ENCODE data around the gene PEPD. TPM values are rescaled to one million over a fixed set of nuclear protein-coding genes. Genes with fewer than 3 reads are reported as not detected.

PEPD gene
- total RNA-seq, 2 experiments from 2014 or later, result 17.5 to 23.0 TPM

- no peak overlapping the region for H3K27ac Mint-ChIP-seq
- H3K9me3 ChIP-seq (ENCODE audit: control insufficient read depth in 1 of 2, insufficient read depth in 1 of 2, low read length in 2 of 2), result peaks cover 0 to 6% of the 10 kb centered on the region in 2 experiments
- intact Hi-C loops (cut with DNase I, micrococcal nuclease), result no loop called here
- no peak overlapping the region for H3K4me3 ChIP-seq (ENCODE audit: low read length)
- peaks cover 34% of the 10 kb centered on the region for H3K27me3 Mint-ChIP-seq
- no peaks in the 10 kb centered on the region for H3K36me3 Mint-ChIP-seq (ENCODE audit: low read depth)
- no peak for TF ChIP-seq CTCF (IDR thresholded peaks at IDR 0.05)
- H3K27ac ChIP-seq (ENCODE audit: low read depth in 1 of 2, low read length in 2 of 2), result no peak overlapping the region
- H3K9me3 Mint-ChIP-seq, result no peaks in the 10 kb centered on the region
- H3K4me1 ChIP-seq (ENCODE audit: insufficient read depth, low read length), result no peaks in the 10 kb centered on the region
- H3K36me3 ChIP-seq (ENCODE audit: insufficient read depth, low read length), result no peaks in the 10 kb centered on the region
- H3K27me3 ChIP-seq (ENCODE audit: control insufficient read depth in 1 of 2, insufficient read depth in 2 of 2, low read length in 2 of 2), result peaks cover 0 to 6% of the 10 kb centered on the region in 2 experiments
- H3K4me1 Mint-ChIP-seq (ENCODE audit: low read depth), result no peaks in the 10 kb centered on the region
- DNase-seq (no peak), ATAC-seq (ENCODE audit: poor library complexity) (no peak)
- CTCF ChIA-PET, result no interaction called here
- POLR2A ChIA-PET, result no interaction called here
- H3K4me3 Mint-ChIP-seq, result no peak overlapping the region
Measured at GRCh38 chr19:33545217-33545981, 23.8 kb upstream of the PEPD start.

- Mint-ChIP-seq H3K27me3 (peaks cover 38% of the 10 kb centered on the region), H3K36me3 (ENCODE audit: low read depth) (no peaks in the 10 kb centered on the region), H3K4me1 (ENCODE audit: low read depth) (no peaks in the 10 kb centered on the region), H3K9me3 (no peaks in the 10 kb centered on the region), H3K27ac (no peak overlapping the region), H3K4me3 (no peak overlapping the region)
- Histone ChIP-seq H3K9me3 (ENCODE audit: control insufficient read depth in 1 of 2, insufficient read depth in 1 of 2, low read length in 2 of 2) (no peaks in the 10 kb centered on the region), H3K36me3 (ENCODE audit: insufficient read depth, low read length) (no peaks in the 10 kb centered on the region), H3K27me3 (ENCODE audit: control insufficient read depth in 1 of 2, insufficient read depth in 2 of 2, low read length in 2 of 2) (peaks cover 0 to 2% of the 10 kb centered on the region in 2 experiments), H3K4me1 (ENCODE audit: insufficient read depth, low read length) (no peaks in the 10 kb centered on the region), H3K4me3 (ENCODE audit: low read length) (no peak overlapping the region), H3K27ac (ENCODE audit: low read depth in 1 of 2, low read length in 2 of 2) (no peak overlapping the region)
- POLR2A ChIA-PET, result interaction anchor here (0.6 kb wide), 1 partner anchor 107 kb away, joined by 3 read pairs; no protein-coding TSS in a partner anchor
- ATAC-seq (ENCODE audit: poor library complexity) (no peak), DNase-seq (no peak)
- TF ChIP-seq CTCF (IDR thresholded peaks at IDR 0.05), result no peak
- intact Hi-C loops (cut with DNase I, micrococcal nuclease), result no loop called here
- CTCF ChIA-PET, result no interaction called here
Measured at GRCh38 chr19:33535226-33535625, 13.6 kb upstream of the PEPD start.

GRCh38 chr19:33532859-33533460 is 11.4 kb upstream of the PEPD start:
- peaks cover 0 to 6% of the 10 kb centered on the region in 2 experiments for H3K27me3 ChIP-seq (ENCODE audit: control insufficient read depth in 1 of 2, insufficient read depth in 2 of 2, low read length in 2 of 2)
- Mint-ChIP-seq H3K27ac (no peak overlapping the region), H3K4me1 (ENCODE audit: low read depth) (no peaks in the 10 kb centered on the region), H3K27me3 (peaks cover 50% of the 10 kb centered on the region), H3K36me3 (ENCODE audit: low read depth) (no peaks in the 10 kb centered on the region), H3K9me3 (no peaks in the 10 kb centered on the region), H3K4me3 (no peak overlapping the region)
- no peaks in the 10 kb centered on the region for H3K4me1 ChIP-seq (ENCODE audit: insufficient read depth, low read length)
- no peaks in the 10 kb centered on the region for H3K9me3 ChIP-seq (ENCODE audit: control insufficient read depth in 1 of 2, insufficient read depth in 1 of 2, low read length in 2 of 2)
- intact Hi-C loops (cut with DNase I, micrococcal nuclease), result no loop called here
- no peak overlapping the region for H3K27ac ChIP-seq (ENCODE audit: low read depth in 1 of 2, low read length in 2 of 2)
- no peak for ATAC-seq (ENCODE audit: poor library complexity)
- ChIA-PET CTCF (no interaction called here), POLR2A (no interaction called here)
- no peak for TF ChIP-seq CTCF (IDR thresholded peaks at IDR 0.05)
- DNase-seq, result no peak
- no peak overlapping the region for H3K4me3 ChIP-seq (ENCODE audit: low read length)
- no peaks in the 10 kb centered on the region for H3K36me3 ChIP-seq (ENCODE audit: insufficient read depth, low read length)

Measured in CD4-positive, alpha-beta T cell (primary cell).